ENCODE data around the gene NPIPA3.
"Not testable (repeated sequence)": the region's sequence is repeated elsewhere in the genome, so short reads cannot be mapped to it uniquely, and the experiment has no call there.

The NPIPA3 gene

DNA sequence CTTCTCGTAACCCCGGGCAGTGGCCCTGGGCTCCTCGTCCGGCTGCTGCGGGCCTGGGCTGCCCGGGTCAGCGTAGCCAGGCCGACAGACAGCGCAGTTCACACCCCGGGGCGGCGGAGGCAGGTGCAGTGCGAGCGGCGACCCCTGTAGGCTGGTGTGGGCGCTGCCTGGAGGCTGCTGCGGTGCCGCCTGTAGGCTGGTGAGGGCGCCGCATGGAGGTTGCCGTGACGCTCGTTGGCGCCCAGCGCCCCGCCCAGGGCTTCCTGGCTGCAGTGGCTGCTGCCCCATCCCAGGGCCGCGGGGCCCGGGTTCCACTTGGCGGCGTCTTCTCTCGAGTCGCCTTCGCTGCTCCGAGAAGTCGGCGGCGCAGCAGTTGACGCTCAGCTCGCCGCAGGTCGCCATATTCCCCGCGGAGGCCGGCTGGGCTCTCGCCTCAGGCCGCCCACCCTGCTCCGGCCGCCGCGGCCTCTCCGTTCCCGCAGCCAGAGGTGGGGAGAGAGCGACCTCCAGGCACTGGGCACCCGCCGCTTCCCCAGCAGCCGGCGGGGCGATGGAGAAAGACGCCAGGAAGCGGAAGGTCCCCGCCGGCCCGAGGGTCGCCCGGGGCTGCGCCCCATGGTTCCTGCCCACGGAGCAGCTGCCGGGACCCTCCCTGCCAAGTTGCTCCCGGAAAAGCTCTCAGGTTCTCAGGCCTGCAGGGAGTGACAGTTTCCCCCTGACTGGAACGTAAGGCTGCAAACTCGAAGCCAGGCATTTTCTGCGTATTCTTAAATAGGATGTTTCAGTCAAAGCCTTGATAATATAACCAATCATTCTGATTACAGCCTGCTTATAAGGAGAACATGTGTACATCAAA lies at the start of gene NPIPA3:
Gene NPIPA3, plus strand, starts transcription at position 256 of the 856 bp plus-strand sequence. CDS start 5,533 bp downstream, outside the sequence.
- not testable (repeated sequence) for DNase-seq

DNA sequence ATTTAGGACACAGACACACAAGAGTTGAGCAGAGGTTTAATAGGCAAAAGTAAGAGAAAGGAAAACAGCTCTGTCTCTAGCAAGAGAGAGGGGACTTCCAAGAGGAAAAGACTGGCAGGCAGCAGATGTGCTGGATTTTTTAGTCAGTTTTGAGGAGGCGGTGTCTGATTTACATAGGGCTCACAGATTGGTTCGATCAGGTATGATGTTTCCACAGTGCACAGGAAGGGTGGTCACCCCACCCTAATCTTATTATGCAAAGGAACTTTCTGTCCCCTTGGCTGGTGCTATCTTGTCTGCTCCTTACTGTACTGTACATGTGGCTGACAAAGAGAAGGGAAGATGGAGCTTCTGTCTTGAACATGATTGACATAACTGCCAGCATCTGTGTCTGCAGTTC lies 45.1 kb upstream of the NPIPA3 start:
- DNase-seq = no peak

DNA sequence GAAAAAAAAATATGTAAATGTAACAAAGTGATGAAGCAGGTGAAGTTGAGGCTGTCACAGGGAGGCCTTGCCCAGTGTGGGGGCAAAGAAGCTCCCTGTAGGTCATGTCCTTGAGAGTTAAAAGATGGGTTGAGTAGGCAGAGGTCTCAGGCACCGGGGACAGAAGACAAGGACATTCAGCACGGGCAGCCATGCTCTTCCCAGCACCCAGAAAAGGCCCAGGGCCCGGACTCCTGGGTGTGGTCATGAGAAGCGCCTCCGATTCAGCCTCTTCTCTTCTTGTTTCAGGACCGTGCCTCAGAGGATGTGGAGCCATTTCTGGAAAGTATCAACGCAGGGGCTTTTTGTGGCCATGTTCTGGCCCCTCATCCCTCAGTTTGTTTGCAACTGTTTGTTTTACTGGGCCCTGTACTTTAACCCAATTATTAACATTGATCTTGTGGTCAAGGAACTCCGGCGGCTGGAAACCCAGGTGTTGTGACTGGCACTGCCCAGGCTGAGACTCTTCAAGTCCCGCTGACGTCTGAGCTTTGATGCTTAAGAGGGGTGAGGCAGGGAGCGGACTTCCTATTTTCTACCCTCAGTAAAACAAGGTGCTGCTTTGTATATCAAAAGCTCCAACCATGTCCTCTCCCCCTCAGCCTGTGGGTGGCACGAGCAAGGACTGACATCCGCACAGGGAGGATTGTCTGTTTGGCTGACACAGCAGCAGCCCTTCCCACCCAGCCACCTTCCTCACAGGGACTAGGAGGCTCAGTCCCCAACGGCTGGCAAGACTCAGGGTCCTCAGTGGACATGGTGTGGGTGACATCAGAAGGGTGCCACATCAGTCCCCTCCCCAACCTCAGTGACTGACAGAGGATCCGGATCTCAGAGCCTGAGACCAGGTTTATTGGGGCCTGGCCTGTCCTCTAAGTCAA lies 35.6 kb upstream of the NPIPA3 start:
- DNase-seq = no peak

DNA sequence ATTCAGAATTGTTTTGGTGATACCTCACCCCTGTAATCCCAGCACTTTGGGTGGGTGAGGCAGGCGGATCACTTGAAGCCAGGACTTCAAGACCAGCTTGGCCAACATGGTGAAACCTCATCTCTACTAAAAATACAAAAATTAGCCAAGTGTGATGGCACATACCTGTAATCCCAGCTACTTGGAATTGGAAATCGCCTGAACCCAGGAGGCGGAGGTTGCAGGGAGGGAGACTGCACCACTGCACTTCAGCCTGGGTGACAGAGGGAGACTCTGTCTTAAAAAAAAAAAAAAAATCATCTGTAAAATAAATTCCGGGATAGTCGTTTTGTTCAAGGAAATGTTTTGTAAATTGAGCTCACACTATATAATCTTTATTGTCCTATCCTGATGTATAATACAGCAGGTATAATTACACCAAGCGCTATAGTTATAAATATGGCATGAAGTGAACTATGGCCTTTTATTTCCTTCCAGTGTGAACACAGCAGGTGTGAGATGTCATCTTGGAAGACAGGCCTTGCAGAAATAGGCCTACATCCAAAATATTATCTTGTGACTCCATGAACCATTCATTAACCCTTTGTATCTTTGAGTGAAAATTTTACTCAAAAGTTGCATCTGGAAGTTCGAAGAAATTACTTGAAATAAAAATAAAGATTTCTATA lies 34.5 kb upstream of the NPIPA3 start:
- no peak for DNase-seq

DNA sequence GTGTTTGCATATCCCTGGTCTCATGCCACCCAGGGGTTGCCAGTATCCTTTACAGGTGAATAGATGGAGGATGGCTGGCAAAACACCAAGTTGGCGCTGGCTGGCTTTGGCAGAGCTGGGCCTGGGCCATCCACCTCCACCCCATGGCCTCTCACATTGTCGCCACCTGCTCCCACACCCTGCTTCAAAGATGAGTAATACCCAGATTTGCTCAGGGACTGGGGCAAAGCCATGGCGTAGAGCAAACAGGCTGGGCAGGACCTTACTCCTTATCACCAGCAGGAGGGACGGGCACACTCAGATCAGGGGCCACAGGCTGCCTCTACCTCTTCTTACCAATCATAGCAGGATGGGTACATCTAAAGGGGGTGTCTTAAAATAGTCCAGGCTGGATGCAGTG lies 33.4 kb upstream of the NPIPA3 start:
- peak; percentile 32 for DNase-seq

DNA sequence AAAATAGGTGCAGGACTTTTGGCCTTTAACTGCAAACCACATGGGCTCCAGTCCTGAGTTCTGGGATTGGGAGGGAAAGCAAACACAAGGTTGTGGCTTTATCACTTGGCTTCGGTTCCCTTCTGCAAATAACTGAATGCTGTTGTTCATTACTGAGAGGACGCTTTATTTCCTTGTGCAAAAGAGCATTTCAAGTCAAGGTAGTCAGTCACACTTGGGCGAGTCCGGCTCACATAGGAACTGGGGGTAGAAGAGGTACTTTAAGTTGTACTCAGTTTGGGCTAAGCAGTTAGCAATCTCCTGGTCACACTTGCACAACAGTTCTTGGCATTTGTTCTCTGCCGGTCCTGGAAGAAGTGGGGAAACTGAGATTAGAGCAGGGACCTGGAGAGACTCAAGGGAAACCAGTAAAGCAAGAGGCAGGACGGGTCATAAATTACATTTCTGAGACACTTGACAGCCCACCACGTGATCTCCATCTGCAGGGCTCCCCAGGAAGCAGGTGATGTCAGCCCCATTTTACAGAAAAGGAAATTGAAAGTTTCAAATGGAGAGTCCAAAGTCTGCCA lies 30.7 kb upstream of the NPIPA3 start:
- DNase-seq = no peak

DNA sequence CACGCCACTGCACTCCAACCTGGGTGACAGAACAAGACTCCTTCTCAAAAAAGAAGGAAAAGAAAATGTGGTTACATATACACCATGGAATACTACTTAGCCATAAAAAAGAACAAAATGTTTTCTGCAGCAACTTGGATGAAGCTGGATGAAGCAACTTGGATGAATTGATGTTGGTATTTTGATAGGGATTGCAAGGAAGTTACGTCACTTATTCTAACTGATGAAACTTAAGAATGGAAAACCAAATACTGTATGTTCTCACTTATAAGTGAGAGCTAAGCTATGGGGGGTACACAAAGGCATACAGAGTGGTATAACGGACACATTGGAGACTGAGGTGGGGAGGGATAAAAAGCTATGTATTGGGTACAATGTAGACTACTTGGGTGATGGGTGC lies 26.6 kb upstream of the NPIPA3 start:
- DNase-seq = no peak

DNA sequence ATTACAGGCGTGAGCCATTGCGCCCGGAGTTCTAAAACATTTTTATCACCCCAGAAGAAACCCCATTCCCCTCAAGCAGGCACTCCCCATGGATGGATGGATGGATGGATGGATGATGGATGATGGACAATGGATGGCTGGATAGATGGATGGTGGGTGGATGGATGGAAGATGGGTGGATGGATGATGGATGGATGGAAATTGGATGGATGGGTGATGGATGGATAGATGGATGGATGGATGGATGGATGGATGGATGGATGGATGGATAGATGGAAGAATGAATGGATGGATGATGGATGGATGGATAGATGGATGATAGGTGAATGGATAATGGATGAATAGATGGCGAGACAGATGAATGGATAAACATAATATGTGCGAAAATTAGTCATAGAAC lies 25.6 kb upstream of the NPIPA3 start:
- no peak for DNase-seq

DNA sequence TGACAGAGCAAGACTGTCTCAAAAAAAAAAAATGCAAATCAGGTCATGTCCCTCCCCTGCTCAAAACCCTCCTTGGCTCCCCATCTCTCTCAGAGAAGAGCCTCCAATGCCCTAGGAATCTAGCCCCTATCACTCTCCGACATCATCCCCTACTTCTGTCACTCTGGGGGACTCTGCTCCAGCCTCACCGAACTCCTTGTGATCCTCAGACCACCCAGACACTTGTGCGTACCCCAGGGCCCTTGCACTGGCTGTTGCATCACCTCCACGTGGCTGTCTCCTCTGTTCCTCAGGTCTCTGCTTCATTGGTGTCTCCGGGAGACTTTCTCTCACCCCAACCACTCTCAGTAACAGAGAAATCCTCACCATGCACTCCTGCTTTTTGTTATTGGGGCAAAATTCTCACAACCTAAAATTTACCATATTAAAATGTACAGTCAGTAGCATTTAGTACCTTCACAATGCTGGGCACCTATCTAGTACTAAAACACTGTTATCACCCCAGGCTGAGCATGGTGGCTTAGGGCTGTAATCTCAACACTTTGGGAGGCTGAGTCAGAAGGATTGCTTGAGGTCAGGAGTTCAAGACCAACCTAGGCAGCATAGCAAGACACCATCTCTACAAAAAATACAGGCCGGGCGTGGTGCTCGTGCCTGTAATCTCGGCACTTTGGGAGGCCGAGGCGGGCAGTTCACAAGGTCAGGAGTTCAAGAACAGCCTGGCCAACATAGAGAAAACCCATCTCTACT lies 24.3 kb upstream of the NPIPA3 start:
- no peak for DNase-seq

DNA sequence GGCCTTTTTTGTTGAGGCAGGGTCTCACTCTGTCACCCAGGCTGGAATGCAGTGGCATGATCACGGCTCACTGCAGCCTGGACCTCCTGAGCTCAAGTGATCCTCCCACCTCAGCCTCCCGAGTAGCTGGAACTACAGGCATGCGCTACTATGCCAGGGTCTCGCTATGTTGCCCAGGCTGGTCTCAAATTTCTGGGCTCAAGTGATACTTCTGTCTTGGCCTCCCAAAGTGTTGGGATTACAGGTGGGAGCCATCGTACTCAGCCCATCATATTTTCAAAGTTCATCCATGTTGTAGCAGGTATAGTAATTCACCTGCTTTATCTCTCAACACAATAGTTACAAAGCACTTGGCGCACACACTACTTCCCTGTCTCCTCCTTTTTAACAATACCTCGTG lies 22.8 kb upstream of the NPIPA3 start:
- DNase-seq = not testable (repeated sequence)

DNA sequence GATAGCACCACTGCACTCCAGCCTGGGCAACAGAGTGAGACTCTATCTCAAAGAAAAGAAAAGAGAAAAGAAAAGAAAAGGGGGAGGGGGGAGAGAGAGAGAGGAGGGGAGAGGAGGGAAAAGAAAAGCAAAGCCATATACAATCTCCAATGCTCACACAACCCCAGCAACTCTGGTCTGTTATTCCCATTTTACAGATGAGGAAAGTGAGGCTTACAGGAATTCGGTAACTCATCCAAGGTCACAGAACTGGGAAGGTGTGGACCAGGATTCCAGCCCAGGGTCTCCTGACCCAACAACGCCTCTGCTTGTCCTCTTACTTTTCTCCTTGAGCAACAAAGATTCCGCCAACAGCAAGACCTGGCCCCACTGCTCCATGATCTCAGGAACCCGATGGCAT lies 22.1 kb upstream of the NPIPA3 start:
- DNase-seq = no peak

DNA sequence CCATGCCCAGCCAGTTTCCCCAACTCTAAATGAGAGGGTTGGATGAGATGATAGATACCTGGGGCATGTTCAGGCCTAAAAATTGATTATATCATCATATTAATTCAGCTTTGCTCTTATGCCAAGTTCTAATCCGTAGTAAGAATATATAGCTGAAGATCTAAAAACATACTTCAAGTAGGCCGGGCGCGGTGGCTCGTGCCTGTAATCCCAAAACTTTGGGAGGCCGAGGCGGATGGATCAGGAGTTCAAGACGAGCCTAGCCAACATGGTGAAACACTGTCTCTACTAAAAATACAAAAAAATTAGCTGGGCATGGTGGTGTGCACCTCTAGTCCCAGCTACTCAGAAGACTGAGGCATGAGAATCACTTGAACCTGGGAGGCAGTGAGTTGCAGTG lies 21.1 kb upstream of the NPIPA3 start:
- DNase-seq = no peak

DNA sequence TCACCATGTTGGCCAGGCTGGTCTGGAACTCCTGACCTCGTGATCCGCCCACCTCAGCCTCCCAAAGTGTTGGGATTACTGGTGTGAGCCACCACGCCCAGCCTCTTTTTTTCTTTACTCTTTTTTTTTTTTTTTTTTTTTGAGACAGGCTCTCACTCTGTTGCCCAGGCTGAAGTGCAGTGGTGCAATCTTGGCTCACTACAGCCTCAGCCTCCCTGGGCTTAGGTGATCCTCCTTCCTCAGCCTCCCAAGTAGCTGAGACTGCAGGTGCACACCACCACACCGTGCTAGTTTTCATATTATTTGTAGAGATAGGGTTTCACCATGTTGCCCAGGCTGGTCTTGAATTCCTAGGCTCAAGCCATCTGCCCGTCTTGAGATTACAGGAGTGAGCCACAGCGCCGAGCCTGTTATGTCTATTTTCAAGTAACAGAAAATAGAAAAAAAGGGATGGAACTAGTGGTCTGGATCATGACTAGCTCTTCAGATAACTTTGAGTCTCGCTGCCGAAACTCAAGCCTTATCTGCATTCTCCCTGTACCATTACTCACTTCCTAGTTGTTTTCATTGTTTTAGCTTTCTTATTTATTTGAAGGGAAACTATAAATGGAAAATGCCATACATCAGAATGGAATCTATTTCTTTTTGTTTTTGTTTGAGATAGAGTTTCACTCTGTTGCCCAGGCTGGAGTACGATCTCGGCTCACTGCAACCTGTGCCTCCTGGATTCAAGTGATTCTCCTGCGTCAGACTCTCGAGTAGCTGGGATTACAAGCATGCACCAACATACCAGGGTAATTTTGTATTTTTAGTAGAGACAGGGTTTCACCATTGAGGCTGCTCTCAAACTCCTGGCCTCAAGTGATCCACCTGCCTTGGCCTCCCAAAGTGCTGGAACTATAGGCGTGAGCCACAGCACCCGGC lies 17.1 kb upstream of the NPIPA3 start:
- not testable (repeated sequence) for DNase-seq

DNA sequence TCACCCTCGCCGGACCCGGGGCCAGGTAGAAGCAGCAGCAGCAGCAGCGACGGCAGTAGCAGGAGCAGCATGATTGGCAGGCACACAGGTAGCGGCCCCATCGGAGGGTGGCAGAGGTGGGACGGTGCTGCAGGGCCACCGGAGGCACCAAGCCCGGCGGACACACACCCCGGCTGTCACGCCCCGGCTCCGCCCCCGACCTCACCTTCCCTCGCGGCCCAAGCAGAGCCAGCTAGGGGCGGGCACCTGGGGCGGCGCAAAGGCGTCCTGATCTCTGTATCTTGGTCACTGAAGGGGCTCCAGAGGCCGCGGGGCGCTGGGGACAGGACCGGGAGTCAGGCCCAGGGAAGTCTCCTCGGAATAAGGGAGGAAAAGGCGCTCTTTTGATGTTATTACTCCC lies 9.1 kb upstream of the NPIPA3 start, which contains the start of gene PLA2G10:
Gene PLA2G10, minus strand, starts transcription at position 180 of the 400 bp plus-strand sequence. Its CDS starts 79 bp downstream, at position 101.
- DNase-seq = not testable (repeated sequence)

DNA sequence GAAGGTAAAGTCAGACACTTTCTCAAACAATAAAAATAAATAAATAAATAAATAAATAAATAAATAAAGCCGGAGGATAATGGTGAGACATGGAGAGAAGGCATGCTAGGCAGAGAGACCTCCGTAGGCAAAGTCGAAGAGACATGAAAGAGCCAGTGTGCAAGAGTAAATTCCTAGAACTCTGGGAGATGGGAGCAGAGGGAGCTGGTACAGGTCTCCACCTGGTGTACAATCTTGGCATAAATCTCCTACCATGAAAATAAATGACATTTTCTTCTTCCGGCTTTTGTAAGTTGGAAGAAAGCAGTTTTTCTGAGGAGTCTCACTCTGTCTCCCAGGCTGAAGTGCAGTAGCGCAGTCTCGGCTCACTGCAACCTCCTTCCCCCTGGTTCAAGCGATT lies 1.4 kb upstream of the NPIPA3 start:
- not testable (repeated sequence) for DNase-seq

DNA sequence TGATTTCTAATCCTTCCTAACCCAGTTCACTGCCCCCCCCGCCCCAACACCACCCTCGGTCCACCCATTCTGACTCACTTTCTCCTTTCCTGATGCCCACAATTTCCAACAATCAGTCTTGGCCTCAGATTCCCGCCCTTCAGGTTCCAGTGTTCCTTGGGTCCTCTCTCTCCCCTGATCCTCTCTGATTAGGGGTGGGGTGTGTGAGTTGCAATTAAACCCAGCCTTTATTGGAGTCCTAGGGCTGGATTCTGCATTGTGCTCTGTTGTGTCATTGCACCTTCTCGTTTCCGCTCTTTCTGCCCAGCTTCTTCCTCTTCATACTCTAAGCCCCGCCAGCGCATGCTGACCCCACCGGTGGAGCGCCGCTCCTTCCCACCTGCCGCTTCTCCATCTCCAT lies 539 bp upstream of the NPIPA3 start:
- not testable (repeated sequence) for DNase-seq

DNA sequence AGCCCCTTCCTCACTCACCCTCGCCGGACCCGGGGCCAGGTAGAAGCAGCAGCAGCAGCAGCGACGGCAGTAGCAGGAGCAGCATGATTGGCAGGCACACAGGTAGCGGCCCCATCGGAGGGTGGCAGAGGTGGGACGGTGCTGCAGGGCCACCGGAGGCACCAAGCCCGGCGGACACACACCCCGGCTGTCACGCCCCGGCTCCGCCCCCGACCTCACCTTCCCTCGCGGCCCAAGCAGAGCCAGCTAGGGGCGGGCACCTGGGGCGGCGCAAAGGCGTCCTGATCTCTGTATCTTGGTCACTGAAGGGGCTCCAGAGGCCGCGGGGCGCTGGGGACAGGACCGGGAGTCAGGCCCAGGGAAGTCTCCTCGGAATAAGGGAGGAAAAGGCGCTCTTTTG lies 30.0 kb downstream of the NPIPA3 start:
- DNase-seq = not testable (repeated sequence)

DNA sequence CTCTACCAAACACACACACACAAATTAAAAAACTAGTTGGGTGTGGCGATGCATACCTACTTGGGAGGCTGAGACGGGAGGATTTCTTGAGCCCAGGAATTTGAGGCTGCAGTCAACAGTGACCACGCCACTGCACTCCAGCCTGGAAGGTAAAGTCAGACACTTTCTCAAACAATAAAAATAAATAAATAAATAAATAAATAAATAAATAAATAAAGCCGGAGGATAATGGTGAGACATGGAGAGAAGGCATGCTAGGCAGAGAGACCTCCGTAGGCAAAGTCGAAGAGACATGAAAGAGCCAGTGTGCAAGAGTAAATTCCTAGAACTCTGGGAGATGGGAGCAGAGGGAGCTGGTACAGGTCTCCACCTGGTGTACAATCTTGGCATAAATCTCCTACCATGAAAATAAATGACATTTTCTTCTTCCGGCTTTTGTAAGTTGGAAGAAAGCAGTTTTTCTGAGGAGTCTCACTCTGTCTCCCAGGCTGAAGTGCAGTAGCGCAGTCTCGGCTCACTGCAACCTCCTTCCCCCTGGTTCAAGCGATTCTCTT lies 37.7 kb downstream of the NPIPA3 start:
- not testable (repeated sequence) for DNase-seq

DNA sequence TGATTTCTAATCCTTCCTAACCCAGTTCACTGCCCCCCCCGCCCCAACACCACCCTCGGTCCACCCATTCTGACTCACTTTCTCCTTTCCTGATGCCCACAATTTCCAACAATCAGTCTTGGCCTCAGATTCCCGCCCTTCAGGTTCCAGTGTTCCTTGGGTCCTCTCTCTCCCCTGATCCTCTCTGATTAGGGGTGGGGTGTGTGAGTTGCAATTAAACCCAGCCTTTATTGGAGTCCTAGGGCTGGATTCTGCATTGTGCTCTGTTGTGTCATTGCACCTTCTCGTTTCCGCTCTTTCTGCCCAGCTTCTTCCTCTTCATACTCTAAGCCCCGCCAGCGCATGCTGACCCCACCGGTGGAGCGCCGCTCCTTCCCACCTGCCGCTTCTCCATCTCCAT lies 38.6 kb downstream of the NPIPA3 start:
- DNase-seq = not testable (repeated sequence)

Measured in NCI-H2081 treated with DMSO at 0.1 percent for 48 hours (cell line).